Endothelial cell of umbilical vein (primary cell): Measurements from ENCODE around the gene BCO2. TPM values are rescaled to one million over a fixed set of nuclear protein-coding genes. Genes with fewer than 3 reads are reported as not detected.

Experiments used
- BruUV-seq: library from RNA; stranded (reverse); fragments of 400-500 nt; replicated peaks from 2 replicates; lab custom pipeline; 2021; lab: Mats Ljungman, UMichigan
- CTCF ChIA-PET: fragments of 300-600, 350-600 bp; sonication (Branson Sonifier 250); formaldehyde crosslinking; loops from one replicate; lab custom pipeline; 2021; ENCODE audit warnings: antibody characterized with exemption, inconsistent platforms; lab: Charles Lee
- POLR2A ChIA-PET: fragments of 300-600, 350-600 bp; sonication (Branson Sonifier 250); formaldehyde crosslinking; loops from one replicate; lab custom pipeline; 2021; ENCODE audit warnings: antibody characterized with exemption, inconsistent platforms; lab: Charles Lee
- DNase-seq: peaks from one replicate; pipeline ENCODE4 v3.0.0-alpha.2; 2011; ENCODE audit warnings: low read depth, low spot score
- FAIRE-seq: peaks from 2 replicates; lab custom pipeline; 2011; peaks lifted over from hg19 to GRCh38; lab: Jason Lieb, UNC
- H2AFZ ChIP-seq: 2 replicates; pipeline ENCODE4 v1.6.0; 2012; ENCODE audit warnings: low read depth, low read length, control low read depth, inconsistent platforms
- H3K27ac ChIP-seq: 2 replicates; pipeline ENCODE4 v1.5.1; 2011; ENCODE audit warnings: low read depth, mild to moderate bottlenecking, control low read depth, low read length, moderate library complexity; ENCODE audit not compliant: insufficient read depth
- H3K27me3 ChIP-seq, 2 experiments: 2 replicates each; pipeline versions ENCODE4 v1.6.0 to v1.6.1; 2011; ENCODE audit warnings: low read length in 2 of 2, mixed read lengths in 1 of 2; ENCODE audit not compliant: control insufficient read depth in 2 of 2, insufficient read depth in 2 of 2
- H3K36me3 ChIP-seq, 2 experiments: 2 replicates in 1 of 2; 3 replicates in 1 of 2; pipeline ENCODE4 v1.5.1; 2011; ENCODE audit warnings: low read length in 2 of 2, mild to moderate bottlenecking in 1 of 2, moderate library complexity in 1 of 2; ENCODE audit not compliant: control insufficient read depth in 2 of 2, insufficient read depth in 2 of 2; ENCODE audit errors: extremely low read depth in 1 of 2
- H3K4me1 ChIP-seq: 3 replicates; pipeline ENCODE4 v1.5.1; 2011; ENCODE audit warnings: mild to moderate bottlenecking, low read length; ENCODE audit not compliant: control insufficient read depth, insufficient read depth; ENCODE audit errors: extremely low read depth
- H3K4me2 ChIP-seq: 2 replicates; pipeline ENCODE4 v1.6.1; 2011; ENCODE audit warnings: low read length, control low read depth, mixed read lengths; ENCODE audit not compliant: insufficient read depth
- H3K4me3 ChIP-seq, 3 experiments: fragments of 200-600 bp in 1 of 3; sonication (generic), shearing (Covaris generic) in 1 of 3; replicated peaks in 1 of 3; 2 replicates each; pipeline ENCODE4 v1.5.1; 2011 to 2016; ENCODE audit warnings: control low read depth in 3 of 3, low read length in 3 of 3, mild to moderate bottlenecking in 2 of 3, inconsistent platforms in 1 of 3, low read depth in 1 of 3, moderate library complexity in 1 of 3; ENCODE audit not compliant: insufficient read depth in 1 of 3
- H3K79me2 ChIP-seq: 2 replicates; pipeline ENCODE4 v1.6.0; 2012; ENCODE audit warnings: low read length, inconsistent platforms; ENCODE audit not compliant: control insufficient read depth, insufficient read depth
- H3K9ac ChIP-seq: replicated peaks from 2 replicates; pipeline ENCODE3; 2011; ENCODE audit warnings: low read length, control low read depth; ENCODE audit not compliant: insufficient read depth; ENCODE audit errors: extremely low read depth
- H3K9me1 ChIP-seq: replicated peaks from 3 replicates; pipeline ENCODE4 v1.6.0; 2011; ENCODE audit warnings: mild to moderate bottlenecking, low read length; ENCODE audit not compliant: control insufficient read depth, insufficient read depth; ENCODE audit errors: extremely low read depth
- H3K9me3 ChIP-seq: replicated peaks from 2 replicates; pipeline ENCODE4 v1.5.1; 2012; ENCODE audit warnings: low read length, inconsistent platforms; ENCODE audit not compliant: control insufficient read depth, insufficient read depth
- H4K20me1 ChIP-seq: replicated peaks from 2 replicates; pipeline ENCODE3; 2011; ENCODE audit warnings: mild to moderate bottlenecking, low read length; ENCODE audit not compliant: control insufficient read depth, insufficient read depth; ENCODE audit errors: extremely low read depth
- EZH2 ChIP-seq: IDR thresholded peaks from 2 replicates; pipeline ENCODE4 v1.6.1; 2012; ENCODE audit warnings: borderline replicate concordance, low read depth, mild to moderate bottlenecking, moderate library complexity, low read length, inconsistent platforms; ENCODE audit not compliant: severe bottlenecking
- FOS ChIP-seq: IDR thresholded peaks from 2 replicates; pipeline ENCODE4 v1.6.1; 2011; ENCODE audit warnings: mild to moderate bottlenecking, low read length, moderate library complexity, borderline replicate concordance; ENCODE audit not compliant: insufficient read depth
- GATA2 ChIP-seq: IDR thresholded peaks from 2 replicates; pipeline ENCODE4 v1.7.0; 2011; ENCODE audit warnings: low read depth, mild to moderate bottlenecking, moderate library complexity, mixed read lengths, low read length; ENCODE audit not compliant: insufficient read length, insufficient read depth
- JUN ChIP-seq: IDR thresholded peaks from 2 replicates; pipeline ENCODE4 v1.6.1; 2011; ENCODE audit warnings: borderline replicate concordance, low read depth; ENCODE audit not compliant: insufficient read length, insufficient read depth
- MYC ChIP-seq: IDR thresholded peaks from one replicate; pipeline ENCODE4 v1.6.1; 2011; ENCODE audit warnings: mild to moderate bottlenecking, low read depth, low read length
- POLR2A ChIP-seq: IDR thresholded peaks from 2 replicates; pipeline ENCODE4 v1.6.1; 2012; ENCODE audit warnings: low read depth, mild to moderate bottlenecking, control low read depth, low read length
- POLR2AphosphoS5 ChIP-seq: IDR thresholded peaks from 2 replicates; pipeline ENCODE4 v1.6.1; 2012; ENCODE audit warnings: low read depth, mild to moderate bottlenecking, control low read depth, low read length, moderate library complexity; ENCODE audit not compliant: insufficient read depth
- dilution Hi-C: fragments of 300-500 bp; cut with MboI; formaldehyde crosslinking; loops from one replicate; pipeline ENCODE4 v1.15.0; 2019; ENCODE audit warnings: low sequenced_read_pairs; ENCODE audit not compliant: extremely low pct_ligation_motif_present
- intact Hi-C: fragments of 100-400 bp; cut with micrococcal nuclease; formaldehyde crosslinking; loops from one replicate; pipeline ENCODE4 v1.10.0; 2022
- polyA plus RNA-seq, 4 experiments: library from polyadenylated mRNA; depleted of rRNA in 3 of 4; stranded (reverse) in 3 of 4; unstranded in 1 of 4; fragments of >200 nt; gene quantifications; 2 replicates each; pipeline versions ENCODE4 v1.2.1 to v1.2.3, GENCODE V29; 2011 to 2012; ENCODE audit warnings: missing spikeins in 1 of 4
- total RNA-seq: library from RNA; stranded (reverse); gene quantifications from 2 replicates; pipeline ENCODE4 v1.2.3, GENCODE V29; 2021
- TF ChIP-seq, protein P1 (sequence below): IDR thresholded peaks from 2 replicates; pipeline ENCODE4 v1.6.1; 2011; ENCODE audit not compliant: insufficient read depth, insufficient read length
- TF ChIP-seq, protein P2 (sequence below), 2 donors: IDR thresholded peaks; 1 replicate in 1 of 2; 2 replicates in 1 of 2; pipeline ENCODE4 v1.5.1; 2011; ENCODE audit warnings: low read length in 2 of 2, mild to moderate bottlenecking in 2 of 2, moderate library complexity in 2 of 2, control low read depth in 1 of 2, inconsistent platforms in 1 of 2, low read depth in 1 of 2; ENCODE audit not compliant: insufficient read depth in 1 of 2; ENCODE audit errors: extremely low read depth in 1 of 2

The BCO2 gene
- total and polyA plus RNA-seq, 2 donors (not counting 3 experiments of a cell fraction or from before 2014, with no cell fraction given), result 0.58 to 1.9 TPM

DNA sequence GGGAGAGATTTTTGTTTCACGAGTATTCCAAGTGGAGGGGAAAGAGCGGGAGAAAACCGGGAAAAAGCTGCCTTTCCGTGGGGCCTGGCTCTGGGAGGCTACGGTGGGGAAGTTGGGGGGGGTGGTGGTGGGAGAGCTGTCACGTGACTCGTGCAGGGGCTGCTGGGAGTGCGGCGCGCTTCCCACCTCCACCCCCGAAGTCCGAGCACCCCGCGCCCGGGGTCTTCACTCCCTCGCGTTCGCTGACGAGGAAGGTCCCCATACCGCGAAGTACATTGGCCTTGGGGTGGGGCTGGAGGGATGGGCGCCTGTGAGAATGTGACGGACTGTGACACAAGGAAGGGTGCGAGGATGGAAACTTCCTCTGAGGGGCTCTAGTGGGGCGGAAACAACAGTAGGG is 8.2 kb upstream of the BCO2 start, which contains the start of gene TEX12:
Gene TEX12 (plus strand): TSS at position 228 of the 400 bp plus-strand sequence. CDS start 1,897 bp downstream, outside the sequence.
- ChIA-PET POLR2A (no interaction called here), CTCF (interaction anchor here (0.7 to 1.3 kb wide), 2 partner anchors 8 to 53 kb away, joined by 3 read pairs; partner anchors contain the start of gene BCO2)
- FAIRE-seq, result no peak
- Histone ChIP-seq H3K27ac (no peak within 1 kb of the TSS), H2AFZ (no peak within 1 kb of the TSS), H3K4me3 (no peak within 1 kb of the TSS), H3K4me2 (no peak within 1 kb of the TSS), H4K20me1 (no peaks in the 10 kb centered on the region), H3K9ac (no peak within 1 kb of the TSS), H3K79me2 (no peaks in the 10 kb centered on the region), H3K9me1 (no peaks in the 10 kb centered on the region), H3K4me1 (peaks cover 12% of the 10 kb centered on the region), H3K9me3 (no peaks in the 10 kb centered on the region), H3K36me3 (no peaks in the 10 kb centered on the region), H3K27me3 (no peaks in the 10 kb centered on the region)
- BruUV-seq, result no TSS peak
- intact Hi-C loops, result no loop called here
- no peak for DNase-seq
- dilution Hi-C loops, result no loop called here
- TF ChIP-seq, protein P1, sequence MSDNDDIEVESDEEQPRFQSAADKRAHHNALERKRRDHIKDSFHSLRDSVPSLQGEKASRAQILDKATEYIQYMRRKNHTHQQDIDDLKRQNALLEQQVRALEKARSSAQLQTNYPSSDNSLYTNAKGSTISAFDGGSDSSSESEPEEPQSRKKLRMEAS, result no peak
- no peak for TF ChIP-seq GATA2
- TF ChIP-seq POLR2A, result no peak
- TF ChIP-seq, protein P2, sequence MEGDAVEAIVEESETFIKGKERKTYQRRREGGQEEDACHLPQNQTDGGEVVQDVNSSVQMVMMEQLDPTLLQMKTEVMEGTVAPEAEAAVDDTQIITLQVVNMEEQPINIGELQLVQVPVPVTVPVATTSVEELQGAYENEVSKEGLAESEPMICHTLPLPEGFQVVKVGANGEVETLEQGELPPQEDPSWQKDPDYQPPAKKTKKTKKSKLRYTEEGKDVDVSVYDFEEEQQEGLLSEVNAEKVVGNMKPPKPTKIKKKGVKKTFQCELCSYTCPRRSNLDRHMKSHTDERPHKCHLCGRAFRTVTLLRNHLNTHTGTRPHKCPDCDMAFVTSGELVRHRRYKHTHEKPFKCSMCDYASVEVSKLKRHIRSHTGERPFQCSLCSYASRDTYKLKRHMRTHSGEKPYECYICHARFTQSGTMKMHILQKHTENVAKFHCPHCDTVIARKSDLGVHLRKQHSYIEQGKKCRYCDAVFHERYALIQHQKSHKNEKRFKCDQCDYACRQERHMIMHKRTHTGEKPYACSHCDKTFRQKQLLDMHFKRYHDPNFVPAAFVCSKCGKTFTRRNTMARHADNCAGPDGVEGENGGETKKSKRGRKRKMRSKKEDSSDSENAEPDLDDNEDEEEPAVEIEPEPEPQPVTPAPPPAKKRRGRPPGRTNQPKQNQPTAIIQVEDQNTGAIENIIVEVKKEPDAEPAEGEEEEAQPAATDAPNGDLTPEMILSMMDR (IDR thresholded peaks at IDR 0.05; ENCODE audit: extremely low read depth in 1 of 2, insufficient read depth in 1 of 2, low read depth in 1 of 2, low read length in 2 of 2), result no peak
- TF ChIP-seq FOS, result no peak
- no peak for TF ChIP-seq JUN
- no peak for TF ChIP-seq MYC
- TF ChIP-seq EZH2, result no peak
- no peak for TF ChIP-seq POLR2AphosphoS5
